CD4-positive, alpha-beta T cell treated with Interleukin-4 for 4 hours (primary cell): ENCODE measurements around the gene CHN1.

Experiments
- DNase-seq: peaks from one replicate; pipeline ENCODE4 v3.0.0-alpha.2; 2020

Gene CHN1

GRCh38 chr2:175010848-175011254, 5.7 kb upstream of the CHN1 start:
- DNase-seq, result no peak

- no peak for DNase-seq
Measured at GRCh38 chr2:175009917-175010621, 4.9 kb upstream of the CHN1 start.

DNA sequence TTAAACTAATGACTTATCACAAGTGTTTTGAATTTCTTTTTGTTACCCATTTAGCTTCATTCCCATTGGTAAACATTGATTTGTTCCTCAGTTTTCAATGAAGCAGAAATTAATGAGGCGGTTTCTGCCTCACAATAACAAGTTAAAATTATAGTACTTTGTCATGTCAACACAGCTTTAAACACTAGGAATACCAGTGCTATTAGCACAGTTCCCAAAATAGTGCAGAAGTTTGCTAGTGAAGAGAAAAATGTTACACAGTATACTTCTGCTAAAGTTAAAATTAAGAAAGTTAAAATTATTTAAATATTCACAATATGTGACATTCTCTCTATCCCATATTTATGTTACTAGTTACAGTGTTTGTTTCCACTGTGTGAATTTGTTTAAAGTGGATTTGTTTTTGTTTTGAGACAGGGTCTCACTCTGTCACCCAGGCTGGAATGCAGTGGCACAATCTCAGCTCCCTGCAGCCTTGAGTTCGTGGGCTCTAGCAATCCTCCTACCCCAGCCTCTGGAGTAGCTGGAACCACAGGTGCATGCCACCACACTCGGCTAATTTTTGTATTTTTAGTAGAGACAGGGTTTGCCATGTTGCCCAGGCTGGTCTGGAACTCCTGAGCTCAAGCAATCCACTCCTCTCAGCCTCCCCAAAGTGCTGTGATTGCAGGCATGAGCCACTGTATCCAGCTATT, 3.8 kb upstream of the CHN1 start:
- DNase-seq, result no peak

DNA sequence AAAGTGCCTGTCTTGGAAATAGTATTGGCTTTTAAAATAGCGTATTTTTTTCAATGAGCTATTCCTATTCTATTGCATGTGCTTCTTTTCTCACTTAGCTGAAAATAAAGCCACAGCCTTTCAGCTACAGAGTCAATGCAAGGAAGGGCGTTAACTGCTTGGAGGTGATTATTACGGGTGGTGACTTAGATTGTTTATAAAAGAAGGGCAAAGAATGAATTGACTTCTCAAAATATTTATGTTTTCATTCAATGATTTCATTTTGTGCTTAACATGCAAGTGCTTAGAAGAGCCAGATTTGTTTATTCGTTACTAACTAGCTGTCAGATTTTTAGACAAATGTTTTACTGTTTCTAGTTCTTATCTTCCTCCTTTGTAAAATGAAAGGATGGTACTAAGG, 2.8 kb upstream of the CHN1 start:
- no peak for DNase-seq

DNA sequence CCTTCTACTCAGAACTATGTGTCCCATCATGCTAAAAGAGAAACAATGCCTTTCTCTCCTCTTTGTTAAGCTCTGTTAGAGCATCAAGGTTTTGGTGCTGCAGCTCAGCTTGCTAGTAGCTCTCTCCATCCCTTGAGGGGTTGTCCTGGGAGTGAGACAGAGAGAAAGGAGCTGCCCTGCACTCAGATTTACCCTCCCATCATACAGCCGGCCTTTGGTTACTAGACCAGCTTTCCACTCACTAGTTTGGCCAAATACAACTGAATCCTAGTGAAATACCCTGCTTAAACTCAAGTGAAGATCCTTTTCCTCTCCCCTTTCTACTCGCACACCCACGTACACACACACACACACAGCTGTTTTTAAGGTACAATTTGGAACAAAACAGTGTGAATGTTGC, 2.3 kb upstream of the CHN1 start:
- no peak for DNase-seq

DNA sequence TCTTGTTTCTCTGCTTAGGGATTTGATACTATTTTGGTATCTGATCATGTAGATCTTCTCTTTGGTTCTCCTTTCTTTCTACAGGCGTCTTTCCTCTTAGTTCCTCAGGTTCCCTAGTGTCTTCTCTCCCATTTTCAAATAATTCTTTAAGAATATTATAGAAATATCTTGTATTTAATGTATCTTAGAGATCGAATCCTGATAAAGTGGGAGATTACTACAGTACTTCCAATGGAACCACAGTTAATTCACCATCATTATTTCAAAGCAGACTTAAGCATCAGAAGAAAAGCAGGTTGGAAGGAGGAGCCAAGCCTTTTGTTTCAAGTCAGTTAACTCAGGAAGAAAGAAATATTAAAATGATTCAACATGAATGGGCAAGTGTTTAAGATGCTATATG, 1.1 kb upstream of the CHN1 start:
- no peak for DNase-seq

- DNase-seq, result no peak
Measured at GRCh38 chr2:175005733-175006264, 618 bp upstream of the CHN1 start.

DNA sequence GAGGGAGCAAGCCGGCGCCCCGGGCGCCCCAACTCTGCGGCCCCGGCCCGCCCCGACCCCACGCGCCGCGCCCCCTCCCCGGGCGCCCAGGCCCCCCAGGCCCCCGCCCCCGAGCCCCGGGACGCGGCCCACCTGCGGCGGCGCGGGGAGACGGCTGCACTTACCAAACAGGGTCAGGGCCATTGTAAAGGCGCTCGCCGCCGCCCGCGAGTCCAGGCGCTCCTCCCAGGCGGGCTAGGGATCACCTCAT, 526 bp downstream of the CHN1 start:
- DNase-seq, result no peak

GRCh38 chr2:175003875-175004729, 1.1 kb downstream of the CHN1 start:
- DNase-seq, result no peak

DNA sequence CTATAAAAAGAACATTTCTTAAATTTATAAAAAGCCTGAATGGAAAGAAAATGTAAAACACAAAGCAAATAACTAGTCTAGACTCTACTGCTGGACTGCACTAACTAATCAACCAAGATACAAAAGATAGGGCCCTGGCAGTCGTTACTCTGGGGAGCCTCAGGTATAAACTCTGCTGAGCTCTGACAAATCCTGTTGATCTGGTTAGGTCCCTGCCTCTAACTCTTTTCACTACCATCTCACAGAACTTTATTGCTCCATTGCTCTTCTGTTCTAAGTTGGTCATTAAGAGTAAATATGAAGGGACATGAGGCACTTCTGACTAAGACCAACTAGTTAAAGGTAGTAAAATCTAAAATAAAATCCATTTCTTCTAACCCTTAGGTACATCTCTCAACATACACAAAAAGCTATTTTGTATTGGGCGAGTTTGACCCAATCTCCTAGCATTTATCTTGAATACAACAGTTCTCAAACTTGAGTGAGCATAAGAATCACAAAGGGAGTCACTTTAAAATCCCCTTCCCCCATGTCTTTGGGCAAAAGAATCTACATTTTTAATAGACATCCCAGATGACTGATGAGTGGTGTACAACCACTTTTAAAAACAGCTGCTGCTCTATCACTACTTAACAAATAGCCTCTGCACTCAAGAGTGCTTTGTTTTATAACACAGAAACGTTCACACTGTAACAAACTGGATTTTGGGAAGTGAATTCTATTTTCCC, 2.5 kb downstream of the CHN1 start:
- no peak for DNase-seq

DNA sequence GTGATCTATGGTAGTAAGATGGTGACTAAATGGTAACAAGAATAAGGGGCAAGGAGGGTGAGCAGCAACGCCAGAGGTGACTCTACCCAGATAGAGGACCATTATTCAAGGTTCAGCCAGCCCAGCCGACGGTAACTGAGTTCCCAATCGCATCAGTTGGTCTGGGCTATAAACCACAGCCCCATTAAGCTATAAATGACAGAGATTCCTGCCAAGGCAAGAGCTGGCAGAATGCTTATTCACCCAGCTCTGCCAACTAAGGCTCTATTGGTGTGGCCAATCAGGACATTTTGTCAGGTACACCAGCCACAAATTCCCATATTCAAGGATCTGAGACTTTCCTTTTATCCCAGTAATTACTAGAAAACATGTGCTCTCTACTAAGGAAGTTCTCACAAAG, 3.6 kb downstream of the CHN1 start:
- DNase-seq, result no peak

GRCh38 chr2:174997110-174997509, 8.1 kb downstream of the CHN1 start:
- DNase-seq, result no peak

DNA sequence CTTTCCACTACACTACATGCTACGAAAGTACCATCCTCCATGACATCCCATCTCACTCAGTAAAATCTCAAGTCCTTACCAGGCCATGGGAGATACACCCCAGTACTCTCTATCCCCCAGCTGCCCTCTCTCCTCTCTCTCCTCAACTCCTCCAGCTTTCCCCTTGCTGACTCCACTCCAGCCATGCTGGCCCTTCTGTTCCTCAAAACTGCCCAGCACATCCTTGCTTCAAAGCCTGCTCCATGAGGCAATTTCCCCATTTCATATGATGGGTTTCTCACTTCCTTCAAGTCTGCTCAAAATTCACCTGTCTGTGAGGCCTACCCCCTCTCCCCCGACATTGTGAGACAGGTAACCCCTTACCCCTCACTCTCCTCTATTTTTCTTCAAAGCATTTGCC, 8.6 kb downstream of the CHN1 start:
- DNase-seq, result no peak

GRCh38 chr2:174994381-174994780, 10.8 kb downstream of the CHN1 start:
- DNase-seq, result no peak

- DNase-seq, result no peak
Measured at GRCh38 chr2:174992886-174993285, 12.3 kb downstream of the CHN1 start.

GRCh38 chr2:174985614-174986013, 19.6 kb downstream of the CHN1 start:
- DNase-seq, result no peak

DNA sequence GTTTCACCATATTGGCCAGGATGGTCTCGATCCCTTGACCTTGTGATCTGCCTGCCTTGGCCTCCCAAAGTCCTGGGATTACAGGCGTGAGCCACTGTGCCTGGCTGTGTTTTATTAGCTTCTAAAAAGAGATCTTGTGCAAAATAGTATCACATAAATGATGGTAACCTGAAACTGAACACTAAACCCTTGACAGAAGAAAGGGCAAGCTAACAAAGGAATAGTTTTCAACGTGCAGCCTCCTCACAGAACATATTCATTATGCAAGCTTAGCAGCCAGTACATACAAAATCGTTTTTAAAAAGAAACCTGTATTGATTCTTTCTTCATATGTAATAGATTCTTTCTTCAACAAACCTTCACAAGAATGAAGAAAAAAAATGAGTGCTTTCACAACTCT, 20.6 kb downstream of the CHN1 start:
- DNase-seq, result no peak

- no peak for DNase-seq
Measured at GRCh38 chr2:174981331-174981730, 23.9 kb downstream of the CHN1 start.

DNA sequence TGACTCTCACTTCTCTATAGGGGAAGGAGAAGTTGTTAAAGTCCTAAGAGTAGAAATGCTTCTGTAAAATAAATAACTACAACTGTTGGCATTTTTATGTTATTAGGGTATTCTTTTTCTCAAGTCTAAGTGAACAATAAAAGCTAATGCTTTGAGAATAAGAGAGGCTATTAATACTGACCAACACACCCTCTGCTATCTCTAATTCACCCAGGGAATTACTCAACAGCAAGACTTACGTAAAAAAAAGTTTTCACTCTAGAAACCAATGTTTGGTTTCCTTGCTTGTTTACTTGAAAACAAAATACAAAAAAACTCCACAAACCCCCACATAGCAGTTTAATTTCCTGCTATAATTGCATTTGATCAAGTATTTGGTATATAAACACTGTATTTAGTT, 25.2 kb downstream of the CHN1 start:
- DNase-seq, result no peak

DNA sequence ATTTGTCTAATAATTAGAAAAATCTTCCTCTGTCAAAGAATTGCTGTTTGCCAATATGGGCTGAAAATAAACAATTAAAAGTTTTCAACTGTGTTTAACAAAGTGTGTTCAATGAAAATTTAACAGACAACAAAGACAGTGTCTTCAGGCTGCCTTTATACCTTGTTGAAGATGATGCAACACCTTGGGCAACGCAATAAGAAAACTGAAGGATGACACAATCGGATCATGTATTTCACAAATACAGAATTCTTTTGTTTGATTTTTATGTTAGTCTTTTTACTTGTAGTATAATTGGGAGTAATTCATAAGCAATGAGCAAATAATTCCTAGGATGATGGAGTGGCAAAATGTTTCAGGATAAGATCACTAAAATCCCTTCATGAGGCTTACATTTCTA, 27.8 kb downstream of the CHN1 start:
- DNase-seq, result no peak

- DNase-seq, result no peak
Measured at GRCh38 chr2:174974131-174974530, 31.1 kb downstream of the CHN1 start.

DNA sequence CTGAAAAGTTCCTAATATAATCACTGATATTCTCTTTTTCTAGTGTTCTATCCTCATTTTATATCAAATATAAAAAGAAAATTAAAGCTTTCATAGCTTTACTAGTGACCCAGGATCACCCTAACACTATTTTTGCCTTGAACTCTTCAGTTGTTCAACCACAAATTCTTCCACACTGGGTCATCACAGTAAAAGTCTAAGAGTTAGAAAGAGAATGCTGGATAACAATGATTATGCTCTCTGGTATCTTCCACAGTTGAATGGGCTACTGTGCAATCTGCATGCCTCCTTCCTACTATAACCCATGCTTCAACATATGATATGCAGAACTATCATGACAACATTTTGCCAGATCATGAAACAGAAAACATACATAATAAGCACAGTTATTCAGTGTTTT, 32.3 kb downstream of the CHN1 start:
- DNase-seq, result no peak
